Stimulated activated CD4-positive, alpha-beta T cell treated with anti-CD3 and anti-CD28 coated beads, Interleukin-12 subunit alpha, Interleukin-12 subunit beta, amount 100 ng/mL, for 4 hours (primary cell): ENCODE measurements around the gene ASXL2.
"Not testable (repeated sequence)": the region's sequence is repeated elsewhere in the genome, so short reads cannot be mapped to it uniquely, and the experiment has no call there.

ENCODE experiments used
- DNase-seq: peaks from one replicate; pipeline ENCODE4 v3.0.0-alpha.2; 2020

The ASXL2 gene

GRCh38 chr2:25831746-25832449 is 46.4 kb downstream of the ASXL2 start:
- DNase-seq: no peak

DNA sequence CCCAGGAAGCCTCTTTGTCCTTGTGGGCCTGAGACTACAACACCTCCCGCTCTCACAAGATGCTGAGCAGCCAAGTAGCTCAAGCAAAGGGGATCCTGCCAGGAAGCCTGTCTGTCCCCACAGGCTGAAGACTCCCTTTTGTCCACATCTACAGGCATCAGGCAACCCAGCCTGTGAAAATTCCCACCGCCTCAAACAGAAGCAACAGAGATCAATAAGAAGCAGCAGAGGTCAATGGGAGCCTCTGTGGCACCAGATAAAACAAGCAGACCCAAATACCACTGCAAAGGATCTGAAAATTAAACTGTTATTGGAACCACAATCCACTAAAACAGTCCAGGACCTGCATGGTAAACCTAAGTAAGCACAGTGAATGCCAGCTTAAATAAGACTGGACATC is 48.5 kb downstream of the ASXL2 start:
- no peak for DNase-seq

DNA sequence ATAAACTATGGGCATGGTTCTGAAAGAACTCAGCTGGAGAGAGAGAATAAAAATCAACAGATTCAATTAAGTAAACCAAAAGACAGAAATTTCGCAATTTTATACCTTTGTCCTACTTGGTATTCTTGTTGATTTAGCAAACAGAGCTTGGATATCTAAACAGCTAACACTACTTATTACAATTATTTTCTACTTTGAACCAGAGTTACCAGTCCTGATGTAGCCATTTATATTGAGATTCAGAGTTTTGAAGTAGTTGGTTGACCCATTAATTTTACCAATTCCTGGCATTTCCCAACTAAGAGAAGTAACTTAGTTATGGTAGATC is 48.9 kb downstream of the ASXL2 start:
- no peak for DNase-seq

DNA sequence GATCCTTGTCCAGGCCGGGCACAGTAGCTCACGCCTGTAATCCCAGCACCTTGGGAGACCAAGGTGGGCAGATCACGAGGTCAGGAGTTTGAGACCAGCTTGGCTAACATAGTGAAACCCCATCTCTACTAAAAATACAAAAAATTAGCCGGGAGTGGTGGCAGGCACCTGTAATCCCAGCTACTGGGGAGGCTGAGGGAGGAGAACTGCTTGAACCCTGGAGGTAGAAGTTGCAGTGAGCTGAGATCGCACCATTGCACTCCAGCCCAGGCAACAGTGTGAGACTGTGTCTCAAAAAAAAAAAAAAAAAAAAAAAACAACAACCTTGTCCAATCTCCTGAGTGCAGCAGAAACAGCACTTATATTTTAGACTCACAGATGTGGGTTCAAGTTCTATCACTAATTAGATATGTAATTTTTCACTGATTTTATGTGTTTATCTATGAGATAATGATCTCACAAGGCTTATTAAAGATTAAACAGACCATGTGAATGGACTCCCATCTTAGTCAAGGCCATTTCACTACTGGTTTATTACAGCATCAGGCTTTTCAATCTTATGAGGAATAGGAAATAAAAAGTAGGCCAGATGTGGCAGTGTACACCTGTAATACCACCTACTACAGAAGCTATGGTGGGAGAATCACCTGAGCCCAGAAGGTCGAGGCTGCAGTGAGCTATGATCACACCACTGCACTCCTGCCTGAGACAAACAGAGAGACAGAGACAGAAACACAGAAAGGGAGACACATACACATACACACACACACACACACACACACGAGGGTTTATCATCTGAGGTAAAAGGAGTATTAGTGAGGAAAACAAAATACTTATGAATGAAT is 49.5 kb downstream of the ASXL2 start:
- DNase-seq: not testable (repeated sequence)

DNA sequence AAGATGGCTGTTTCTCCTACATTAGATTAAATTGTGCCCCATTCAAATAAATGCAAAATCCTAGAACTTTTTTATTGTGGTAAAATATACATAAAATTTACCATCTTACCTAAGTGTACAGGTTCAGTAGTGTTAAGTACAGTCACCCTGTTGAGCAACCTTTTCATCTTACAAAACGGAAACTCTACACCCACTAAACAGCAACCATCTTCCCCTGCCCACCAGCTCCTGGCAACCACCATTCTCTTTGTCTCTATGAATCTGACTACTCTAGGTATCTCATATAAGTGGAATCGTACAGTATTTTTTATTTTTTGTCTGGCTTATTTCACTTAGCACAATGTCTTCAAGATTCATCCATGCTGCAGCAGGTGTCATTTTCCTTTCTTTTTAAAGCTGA is 53.0 kb downstream of the ASXL2 start:
- peak; percentile 15 for DNase-seq

DNA sequence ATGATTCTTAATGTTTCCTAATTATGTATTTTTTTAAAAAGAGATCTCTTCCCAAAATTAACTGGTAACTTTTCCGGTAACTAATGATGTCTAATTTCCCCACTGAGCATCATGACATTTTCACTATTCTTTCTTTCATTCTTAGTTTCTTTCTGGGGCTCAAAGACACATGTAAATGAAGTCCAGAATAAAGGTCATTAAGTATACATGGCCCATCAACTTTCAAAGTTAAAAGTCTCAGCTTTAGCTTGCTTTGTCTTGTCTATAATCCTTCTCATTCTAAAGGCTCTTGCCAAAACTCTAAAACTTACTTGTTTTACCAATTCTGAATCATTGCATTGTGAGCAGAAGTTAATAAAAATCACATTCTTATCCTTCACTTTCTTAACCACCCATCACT is 53.6 kb downstream of the ASXL2 start:
- DNase-seq: no peak

- DNase-seq: no peak
Observed at GRCh38 chr2:25824216-25824615, 54.1 kb downstream of the ASXL2 start.

- peak; percentile 48 for DNase-seq
Observed at GRCh38 chr2:25822190-25823117, 55.8 kb downstream of the ASXL2 start.

GRCh38 chr2:25821225-25822056 is 56.8 kb downstream of the ASXL2 start:
- no peak for DNase-seq

- no peak for DNase-seq
Observed at GRCh38 chr2:25819597-25820039, 58.7 kb downstream of the ASXL2 start.

GRCh38 chr2:25817630-25818029 is 60.7 kb downstream of the ASXL2 start:
- DNase-seq: no peak

GRCh38 chr2:25817006-25817405 is 61.3 kb downstream of the ASXL2 start:
- no peak for DNase-seq

DNA sequence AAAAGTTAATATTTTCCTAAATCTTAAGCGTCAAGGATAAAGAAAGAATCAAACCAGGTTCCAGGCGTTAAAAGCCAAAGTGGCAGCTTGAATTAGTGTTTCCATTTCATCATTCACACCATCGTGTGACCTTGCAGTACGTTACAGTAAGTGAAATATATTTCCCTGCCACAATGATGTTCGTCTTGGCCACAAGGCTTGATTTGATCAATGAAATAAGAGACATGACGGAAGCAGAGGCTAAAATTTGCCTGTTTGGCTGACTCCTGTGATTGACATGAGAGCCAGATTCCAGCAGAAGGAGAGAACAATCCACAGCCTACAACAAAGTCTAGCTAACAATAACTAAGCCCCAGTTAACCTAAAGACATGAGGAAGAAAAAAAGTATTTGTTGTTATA is 62.0 kb downstream of the ASXL2 start:
- DNase-seq: no peak

DNA sequence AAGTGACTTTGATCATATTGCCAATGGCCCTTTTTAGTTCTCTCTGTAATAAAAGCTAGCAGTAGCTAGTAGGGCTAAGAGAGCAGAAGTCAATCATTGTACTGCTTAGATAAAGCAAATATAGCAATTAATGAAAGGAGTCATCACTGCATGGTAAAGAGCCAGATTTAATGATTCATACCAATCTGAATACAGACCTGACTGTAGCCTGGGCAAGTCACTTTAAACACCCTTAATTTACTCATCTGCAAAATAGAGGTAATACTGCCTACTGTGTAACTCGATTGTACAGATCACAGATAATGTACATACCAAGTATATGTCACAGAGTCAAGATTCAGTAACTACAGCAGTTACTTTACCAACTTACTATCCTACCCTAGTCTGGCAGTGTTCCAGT is 63.6 kb downstream of the ASXL2 start:
- DNase-seq: no peak

GRCh38 chr2:25810428-25810827 is 67.9 kb downstream of the ASXL2 start:
- DNase-seq: no peak

DNA sequence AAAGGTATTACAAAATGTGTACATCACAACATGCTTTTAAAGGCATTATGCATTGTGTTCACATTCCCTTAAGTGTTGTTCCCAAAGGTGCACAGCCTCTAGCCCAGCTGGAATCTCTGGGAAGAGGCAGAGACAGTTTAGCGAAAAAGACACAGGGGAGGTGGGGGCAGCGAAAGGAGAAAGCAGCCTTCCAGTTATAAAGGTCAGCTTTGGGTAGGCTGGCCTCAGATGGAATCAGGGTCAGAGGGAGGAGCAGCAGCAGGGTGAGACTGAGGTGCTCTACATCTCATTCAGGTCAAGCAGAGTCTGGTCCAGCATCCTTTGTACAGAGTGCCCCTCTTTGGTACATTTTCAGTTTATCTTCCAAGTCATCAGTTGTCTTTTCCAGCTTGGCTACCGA is 68.6 kb downstream of the ASXL2 start:
- DNase-seq: no peak

DNA sequence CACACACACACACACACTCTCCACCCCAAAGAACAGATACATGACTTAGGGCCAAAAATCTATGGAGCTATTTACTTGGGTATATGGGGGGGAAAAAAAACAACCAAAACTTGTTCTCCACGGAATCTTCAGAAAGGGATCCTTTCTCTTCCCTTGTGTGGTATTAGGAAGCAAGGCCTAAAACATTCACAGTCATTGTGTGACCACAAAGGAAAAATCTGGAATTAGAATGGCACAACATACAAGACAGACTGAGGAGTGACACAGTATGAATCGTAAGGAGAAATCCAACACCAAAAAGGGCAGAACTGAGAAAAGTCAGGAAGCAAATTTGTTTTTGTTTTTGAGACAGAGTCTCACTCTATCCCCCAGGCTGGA is 70.3 kb downstream of the ASXL2 start:
- DNase-seq: no peak

- no peak for DNase-seq
Observed at GRCh38 chr2:25806941-25807340, 71.3 kb downstream of the ASXL2 start.

- DNase-seq: no peak
Observed at GRCh38 chr2:25805987-25806386, 72.3 kb downstream of the ASXL2 start.

DNA sequence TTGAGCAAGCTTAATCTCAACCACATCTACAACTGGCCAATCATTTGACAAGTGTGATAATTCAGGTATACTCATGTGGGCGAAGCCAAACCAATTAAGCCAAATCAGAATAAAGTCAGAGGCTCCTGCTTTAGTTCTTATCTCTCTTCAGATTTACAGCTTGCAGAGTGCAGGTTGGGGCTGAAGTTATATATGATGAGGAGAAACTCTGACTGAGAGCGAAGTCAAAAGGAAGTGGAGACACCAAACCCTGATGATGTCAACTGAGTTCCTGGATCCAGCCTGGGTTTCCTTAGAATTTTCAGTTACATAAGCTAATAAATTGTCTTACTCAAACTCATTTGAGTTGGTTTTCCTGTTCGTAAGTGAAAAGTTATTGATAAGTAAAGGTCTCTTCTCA is 73.9 kb downstream of the ASXL2 start:
- no peak for DNase-seq

GRCh38 chr2:25799301-25799700 is 79.0 kb downstream of the ASXL2 start:
- no peak for DNase-seq
